GM12875 (cell line): ENCODE data around the gene HSD17B12.
A peak's percentile ranks its signal among the peaks of the same experiment; 100 is the strongest.
"Not testable (repeated sequence)": the region's sequence is repeated elsewhere in the genome, so short reads cannot be mapped to it uniquely, and the experiment has no call there.

Experiments
- H3K4me3 ChIP-seq: one replicate; pipeline ENCODE4 v1.5.1; 2011; ENCODE audit warnings: low read depth, low read length, control low read depth
- TF ChIP-seq, protein P1 (sequence below): IDR thresholded peaks from 2 replicates; pipeline ENCODE4 v1.5.1; 2011; ENCODE audit warnings: low read depth, mild to moderate bottlenecking, control low read depth, inconsistent platforms, low read length, moderate library complexity, borderline replicate concordance; ENCODE audit not compliant: insufficient read depth

HSD17B12 gene

DNA sequence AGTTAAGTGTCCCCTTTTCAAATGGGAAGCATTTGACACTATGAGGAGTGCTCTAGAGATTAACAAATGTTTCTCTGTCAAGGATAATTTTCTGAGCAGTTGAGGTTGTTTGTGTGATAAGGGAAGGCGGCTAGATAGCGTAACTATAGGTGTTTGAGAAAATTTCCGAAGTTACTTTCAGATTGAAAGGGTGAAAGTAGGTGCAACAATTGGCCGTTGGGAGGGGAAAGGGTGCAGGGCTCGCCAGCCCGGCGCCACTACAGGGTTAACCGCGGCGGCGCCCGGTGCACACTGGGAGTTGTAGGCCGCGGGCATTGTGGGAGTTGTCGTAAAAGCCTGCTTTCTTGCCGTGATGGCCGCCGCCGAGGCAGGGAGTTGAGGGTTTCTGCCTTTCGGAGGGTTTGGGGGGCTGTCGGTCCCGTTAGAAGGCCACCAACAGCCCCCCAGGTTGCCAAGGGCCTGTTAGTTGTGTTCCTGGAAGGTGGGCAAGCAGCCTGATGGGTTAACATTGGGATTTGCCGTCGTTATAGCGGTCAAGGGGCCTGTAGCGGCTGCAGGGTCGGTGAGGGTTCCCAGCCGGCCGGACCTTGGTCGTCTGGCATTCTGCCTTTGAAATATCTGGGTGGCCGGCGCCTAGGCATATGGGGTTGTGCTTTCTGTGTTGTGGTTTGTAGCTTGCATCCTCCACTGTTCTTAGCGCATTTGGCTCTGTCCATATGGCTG is 36.5 kb upstream of the HSD17B12 start:
- H3K4me3 ChIP-seq, result peak overlapping the region; percentile 57
- TF ChIP-seq, protein P1, sequence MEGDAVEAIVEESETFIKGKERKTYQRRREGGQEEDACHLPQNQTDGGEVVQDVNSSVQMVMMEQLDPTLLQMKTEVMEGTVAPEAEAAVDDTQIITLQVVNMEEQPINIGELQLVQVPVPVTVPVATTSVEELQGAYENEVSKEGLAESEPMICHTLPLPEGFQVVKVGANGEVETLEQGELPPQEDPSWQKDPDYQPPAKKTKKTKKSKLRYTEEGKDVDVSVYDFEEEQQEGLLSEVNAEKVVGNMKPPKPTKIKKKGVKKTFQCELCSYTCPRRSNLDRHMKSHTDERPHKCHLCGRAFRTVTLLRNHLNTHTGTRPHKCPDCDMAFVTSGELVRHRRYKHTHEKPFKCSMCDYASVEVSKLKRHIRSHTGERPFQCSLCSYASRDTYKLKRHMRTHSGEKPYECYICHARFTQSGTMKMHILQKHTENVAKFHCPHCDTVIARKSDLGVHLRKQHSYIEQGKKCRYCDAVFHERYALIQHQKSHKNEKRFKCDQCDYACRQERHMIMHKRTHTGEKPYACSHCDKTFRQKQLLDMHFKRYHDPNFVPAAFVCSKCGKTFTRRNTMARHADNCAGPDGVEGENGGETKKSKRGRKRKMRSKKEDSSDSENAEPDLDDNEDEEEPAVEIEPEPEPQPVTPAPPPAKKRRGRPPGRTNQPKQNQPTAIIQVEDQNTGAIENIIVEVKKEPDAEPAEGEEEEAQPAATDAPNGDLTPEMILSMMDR, result no peak

DNA sequence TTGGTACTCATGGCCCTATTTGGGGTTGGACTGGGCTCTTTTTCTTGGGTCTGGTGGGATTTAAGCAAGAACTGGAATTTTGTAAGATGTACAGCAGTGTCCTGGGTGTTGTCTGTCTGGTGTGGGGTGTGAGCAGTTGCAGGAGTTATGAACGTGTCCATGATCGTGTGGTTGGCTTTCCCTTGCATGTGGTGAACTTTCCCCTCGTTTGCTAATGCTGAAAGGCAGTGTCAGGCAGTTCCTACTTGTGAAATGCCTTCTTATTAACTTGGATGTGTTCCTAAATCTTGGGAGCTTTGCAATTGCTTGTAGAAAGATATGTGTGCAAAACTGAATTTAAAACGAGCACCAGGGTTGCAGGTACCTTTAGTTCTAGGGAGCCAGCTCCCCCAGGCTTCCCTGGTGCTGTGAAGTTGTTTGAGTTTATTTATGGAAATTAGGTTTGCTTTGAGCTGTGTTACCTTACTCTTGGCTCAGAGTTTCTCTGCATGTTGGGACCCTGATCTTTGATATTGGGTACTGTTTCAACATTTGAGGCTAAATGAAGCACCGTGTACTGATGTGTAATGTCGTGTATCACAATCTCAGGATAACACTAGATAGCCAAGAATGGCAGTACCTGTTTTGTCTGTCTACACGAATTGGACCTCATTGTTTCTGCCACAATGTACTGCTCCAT is 35.8 kb upstream of the HSD17B12 start:
- H3K4me3 ChIP-seq, result peak overlapping the region; percentile 57
- TF ChIP-seq, protein P1, result no peak

- H3K4me3 ChIP-seq, result no peak overlapping the region
- TF ChIP-seq, protein P1, result no peak
These were observed 33.8 kb upstream of the HSD17B12 start for GRCh38 chr11:43646767-43647166.

DNA sequence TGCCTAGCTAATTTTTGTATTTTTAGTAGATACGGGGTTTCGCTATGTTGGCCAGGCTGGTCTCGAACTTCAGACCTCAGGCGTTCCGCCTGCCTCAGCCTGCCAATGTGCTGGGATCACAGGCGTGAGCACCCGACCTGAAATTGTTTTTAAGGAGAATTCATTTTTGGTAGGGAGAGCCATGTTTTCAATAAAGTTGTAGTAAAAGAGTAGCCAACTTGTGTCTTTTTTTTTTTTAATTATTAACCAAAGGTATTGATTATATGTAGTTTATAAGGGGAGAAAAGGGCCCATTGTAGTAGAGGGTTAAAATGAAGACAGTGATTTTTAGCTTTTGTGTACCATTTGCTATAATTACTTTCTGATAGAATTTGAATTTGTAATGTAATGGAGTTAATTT is 31.6 kb upstream of the HSD17B12 start:
- TF ChIP-seq, protein P1, result no peak
- no peak overlapping the region for H3K4me3 ChIP-seq

DNA sequence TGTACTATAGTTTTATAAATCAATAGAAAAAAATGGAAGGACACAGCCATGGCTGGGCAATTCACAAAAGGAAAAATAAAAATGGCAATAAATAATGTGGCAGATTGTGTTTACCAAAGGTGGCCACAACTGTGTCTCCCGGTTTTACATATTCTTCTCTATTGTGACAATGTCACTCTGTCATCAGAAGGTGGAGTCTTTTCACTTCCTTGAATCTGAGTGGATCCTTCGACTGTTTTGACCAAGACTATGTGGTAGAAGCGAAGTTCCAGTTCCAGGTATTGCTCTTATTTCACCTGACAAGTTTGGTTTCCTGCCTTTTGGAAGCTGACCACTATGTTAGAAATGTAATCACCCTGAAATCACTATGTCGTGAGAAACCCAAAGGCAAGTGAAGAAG is 31.0 kb upstream of the HSD17B12 start:
- TF ChIP-seq, protein P1, result no peak
- no peak overlapping the region for H3K4me3 ChIP-seq

DNA sequence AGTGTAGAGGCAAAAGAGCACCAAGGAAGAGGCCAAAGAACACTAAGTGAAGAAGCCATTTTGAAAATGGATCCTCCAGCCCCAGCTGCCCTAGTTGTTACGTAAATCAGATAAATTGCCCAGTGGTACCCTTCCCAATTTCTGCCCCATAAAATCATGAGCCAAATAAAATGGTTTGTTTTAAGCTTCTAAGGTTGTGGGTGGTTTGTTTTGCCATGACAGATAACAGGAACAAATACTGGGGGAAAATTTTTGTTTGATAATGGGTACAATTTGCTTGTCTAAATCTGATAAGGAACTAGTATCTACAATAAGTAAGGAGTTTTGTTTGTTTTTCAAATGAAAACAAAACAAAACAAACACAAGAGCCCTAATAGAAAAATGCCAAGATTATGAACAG is 30.6 kb upstream of the HSD17B12 start:
- no peak overlapping the region for H3K4me3 ChIP-seq
- TF ChIP-seq, protein P1, result no peak

- not testable (repeated sequence) for H3K4me3 ChIP-seq
These were observed 17.5 kb upstream of the HSD17B12 start for GRCh38 chr11:43663018-43663417.

DNA sequence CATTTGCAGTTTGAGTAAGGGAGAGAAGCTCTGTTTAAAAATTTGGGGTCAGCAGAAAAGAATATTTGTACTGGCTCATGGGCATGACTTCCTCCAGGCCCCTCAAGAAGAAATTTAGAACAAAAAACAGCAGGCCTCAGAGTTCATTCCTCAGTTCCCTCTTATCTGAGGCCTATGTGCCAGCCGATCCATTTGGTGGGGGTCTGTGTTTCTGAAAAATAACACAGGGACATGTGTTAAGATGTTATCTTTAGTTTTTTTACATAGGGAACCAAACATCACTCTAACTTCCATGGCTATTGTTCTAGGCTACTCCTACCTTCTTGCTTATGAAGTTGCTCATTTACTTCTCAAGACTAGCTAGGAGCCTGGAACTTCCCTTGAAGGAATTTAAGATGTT is 16.2 kb upstream of the HSD17B12 start:
- H3K4me3 ChIP-seq, result no peak overlapping the region
- TF ChIP-seq, protein P1, result no peak

DNA sequence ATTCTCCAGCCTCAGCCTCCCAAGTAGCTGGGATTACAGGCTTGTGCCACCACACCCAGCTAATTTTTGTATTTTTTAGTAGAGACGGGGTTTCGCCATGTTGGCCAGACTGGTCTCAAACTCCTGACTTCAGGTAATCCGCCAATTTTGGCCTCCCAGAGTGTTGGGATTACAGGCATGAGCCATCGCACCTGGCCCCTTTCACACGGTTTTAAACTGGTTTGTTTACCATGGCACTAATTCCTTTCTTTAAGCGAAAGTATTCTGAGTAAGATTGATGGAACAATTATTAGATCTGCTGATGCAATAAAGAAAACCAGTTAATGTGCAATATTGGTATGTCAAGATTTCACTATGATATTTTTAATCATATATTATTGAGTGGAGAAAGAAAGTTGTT is 9.3 kb upstream of the HSD17B12 start:
- H3K4me3 ChIP-seq, result not testable (repeated sequence)
